HG02852 (cell line): ENCODE data around the gene MRPS2.
"Not testable (repeated sequence)": the region's sequence is repeated elsewhere in the genome, so short reads cannot be mapped to it uniquely, and the experiment has no call there.

Source experiments
- ATAC-seq: cut with Tn5 transposase; IDR thresholded peaks from one replicate; pipeline ENCODE4 v1.9.1; 2021; ENCODE audit warnings: mild to moderate bottlenecking, moderate library complexity; ENCODE audit not compliant: unreplicated experiment

The MRPS2 gene

GRCh38 chr9:135530146-135530545 is 29.7 kb downstream of the MRPS2 start:
- ATAC-seq = no peak

GRCh38 chr9:135531096-135531495 is 30.6 kb downstream of the MRPS2 start:
- ATAC-seq = no peak

GRCh38 chr9:135533113-135533512 is 32.6 kb downstream of the MRPS2 start:
- no peak for ATAC-seq

- ATAC-seq = no peak
Observed at GRCh38 chr9:135533674-135534073, 33.2 kb downstream of the MRPS2 start.

- not testable (repeated sequence) for ATAC-seq
Observed at GRCh38 chr9:135534192-135534711, 33.8 kb downstream of the MRPS2 start.

- ATAC-seq = not testable (repeated sequence)
Observed at GRCh38 chr9:135534826-135535225, 34.3 kb downstream of the MRPS2 start.

- ATAC-seq = not testable (repeated sequence)
Observed at GRCh38 chr9:135535631-135536030, 35.1 kb downstream of the MRPS2 start.

GRCh38 chr9:135536216-135536615 is 35.7 kb downstream of the MRPS2 start:
- no peak for ATAC-seq

GRCh38 chr9:135543262-135543894 is 42.9 kb downstream of the MRPS2 start:
- ATAC-seq = not testable (repeated sequence)

- no peak for ATAC-seq
Observed at GRCh38 chr9:135544981-135545635, 44.6 kb downstream of the MRPS2 start.

GRCh38 chr9:135545646-135546176 is 45.2 kb downstream of the MRPS2 start, which contains the start of gene OBP2A:
TSS of gene OBP2A (plus strand) at chr9:135546126. CDS start at chr9:135546181, 55 bp downstream.
- ATAC-seq = not testable (repeated sequence)

GRCh38 chr9:135546792-135547617 is 46.5 kb downstream of the MRPS2 start:
- not testable (repeated sequence) for ATAC-seq

GRCh38 chr9:135547756-135548736 is 47.6 kb downstream of the MRPS2 start:
- ATAC-seq = no peak

GRCh38 chr9:135549478-135550343 is 49.2 kb downstream of the MRPS2 start:
- ATAC-seq = not testable (repeated sequence)

- ATAC-seq = no peak
Observed at GRCh38 chr9:135550344-135550918, 49.9 kb downstream of the MRPS2 start.

- ATAC-seq = no peak
Observed at GRCh38 chr9:135551031-135551430, 50.5 kb downstream of the MRPS2 start.

- no peak for ATAC-seq
Observed at GRCh38 chr9:135551456-135551855, 51.0 kb downstream of the MRPS2 start.

- no peak for ATAC-seq
Observed at GRCh38 chr9:135552021-135552697, 51.7 kb downstream of the MRPS2 start.
